HG02763 (cell line): Measurements from ENCODE around the gene EHBP1.

Experiments used
- ATAC-seq: cut with Tn5 transposase; IDR thresholded peaks from one replicate; pipeline ENCODE4 v1.9.1; 2021; ENCODE audit warnings: mild to moderate bottlenecking, moderate library complexity; ENCODE audit not compliant: unreplicated experiment

The EHBP1 gene

DNA sequence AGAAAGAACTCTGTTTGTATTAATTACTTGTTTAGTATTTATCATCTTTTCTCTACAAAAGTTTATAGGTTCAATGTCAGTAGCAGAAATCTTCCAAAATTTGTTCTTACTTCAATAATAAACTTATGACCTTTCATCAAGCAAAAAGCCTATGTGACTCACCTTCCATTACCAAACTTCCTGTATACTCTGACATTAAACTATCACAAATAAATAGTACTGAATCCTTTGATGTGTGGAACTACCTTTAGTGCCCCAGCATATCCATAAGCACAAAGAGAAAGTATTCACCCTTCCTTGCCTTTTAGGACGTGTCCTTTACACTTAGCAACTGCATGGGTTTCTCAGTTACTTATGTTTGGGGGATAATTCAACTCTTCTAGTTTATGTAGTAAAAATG, 166.0 kb downstream of the EHBP1 start:
- no peak for ATAC-seq

DNA sequence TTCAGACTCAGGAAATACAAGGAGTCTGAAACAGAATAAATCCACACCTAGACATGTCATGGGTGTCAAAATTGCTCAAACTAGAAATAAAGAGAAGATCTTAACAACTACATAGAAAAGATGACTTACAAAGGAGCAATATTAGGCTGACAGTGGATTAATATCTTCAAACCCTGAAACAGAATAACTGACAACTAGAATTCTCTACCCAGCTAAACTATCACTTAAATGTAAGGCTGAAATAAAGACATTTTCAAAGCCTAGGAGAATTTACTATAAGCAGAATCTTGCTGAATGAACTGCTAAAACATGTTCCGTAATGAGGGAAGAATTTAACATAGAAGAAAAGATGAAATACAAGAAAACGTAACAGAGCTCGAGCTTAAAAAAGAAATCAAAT, 168.1 kb downstream of the EHBP1 start:
- no peak for ATAC-seq

DNA sequence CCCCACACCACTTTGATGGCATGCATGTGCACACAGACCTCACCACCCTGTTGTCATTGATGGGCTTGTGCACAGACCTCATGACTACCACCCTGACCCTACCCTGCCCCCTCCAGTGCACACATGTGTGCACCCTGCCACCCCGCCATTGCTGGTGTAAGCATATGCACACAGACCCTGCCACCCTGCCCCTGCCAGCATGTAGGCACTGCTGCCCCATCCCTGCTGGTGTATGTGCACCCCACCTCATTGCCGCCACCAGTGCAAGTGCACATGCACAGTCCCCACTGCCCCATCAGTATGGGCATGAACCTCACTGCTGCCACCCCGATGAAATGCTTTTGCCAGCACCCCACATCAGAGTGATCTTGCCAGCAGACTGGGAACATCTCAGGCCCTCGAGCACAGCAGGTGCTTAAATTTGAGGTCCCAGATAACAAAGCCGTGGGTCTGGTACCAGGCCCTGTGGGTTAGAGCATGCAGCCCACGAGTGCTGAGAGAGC, 169.4 kb downstream of the EHBP1 start:
- ATAC-seq = no peak

DNA sequence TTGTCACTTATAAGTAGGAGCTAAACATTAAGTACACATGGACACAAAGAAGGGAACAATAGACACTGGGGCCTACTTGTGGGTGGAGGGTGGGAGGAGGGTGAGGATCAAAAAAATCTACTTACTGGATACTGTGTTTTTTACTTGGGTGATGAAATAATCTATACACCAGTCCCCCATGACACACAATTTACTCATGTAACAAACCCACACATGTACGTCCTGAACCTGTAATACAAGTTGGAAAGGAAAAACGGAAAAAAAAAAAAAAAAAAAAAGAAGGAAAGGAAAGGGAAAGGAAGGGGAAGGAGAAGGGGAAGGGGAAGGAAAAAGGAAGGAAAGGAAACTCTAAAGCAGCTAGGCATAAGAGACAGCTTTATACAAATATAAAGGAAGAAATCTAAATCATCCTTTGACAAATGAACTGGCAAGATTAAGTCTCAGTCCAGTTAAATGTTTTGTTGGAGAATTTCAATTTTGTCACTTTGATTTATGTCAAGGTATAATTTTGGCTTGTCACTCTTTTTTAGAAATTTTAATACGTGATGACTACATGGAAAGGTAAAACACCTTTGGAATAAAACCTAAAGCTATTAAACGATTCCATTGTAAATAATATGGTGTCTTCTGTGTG, 175.8 kb downstream of the EHBP1 start:
- ATAC-seq = no peak

DNA sequence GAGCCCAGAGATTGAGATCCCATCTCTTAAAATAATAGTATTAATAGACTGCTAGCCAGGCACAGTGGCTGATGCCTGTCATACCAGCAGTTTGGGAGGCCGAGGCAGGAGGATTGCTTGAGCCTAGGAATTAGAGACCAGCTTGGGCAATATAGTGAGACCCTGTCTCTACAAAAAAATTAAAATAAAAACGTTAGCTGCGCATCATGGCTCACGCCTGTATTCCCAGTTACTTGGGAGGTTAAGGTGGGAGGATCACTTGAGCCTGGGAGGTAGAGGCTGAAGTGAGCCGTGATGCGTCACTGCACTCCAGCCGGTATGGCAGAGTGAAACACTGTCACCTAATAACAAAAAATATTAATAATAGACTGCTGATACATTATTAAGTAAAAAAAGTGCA, 178.1 kb downstream of the EHBP1 start:
- ATAC-seq = no peak

DNA sequence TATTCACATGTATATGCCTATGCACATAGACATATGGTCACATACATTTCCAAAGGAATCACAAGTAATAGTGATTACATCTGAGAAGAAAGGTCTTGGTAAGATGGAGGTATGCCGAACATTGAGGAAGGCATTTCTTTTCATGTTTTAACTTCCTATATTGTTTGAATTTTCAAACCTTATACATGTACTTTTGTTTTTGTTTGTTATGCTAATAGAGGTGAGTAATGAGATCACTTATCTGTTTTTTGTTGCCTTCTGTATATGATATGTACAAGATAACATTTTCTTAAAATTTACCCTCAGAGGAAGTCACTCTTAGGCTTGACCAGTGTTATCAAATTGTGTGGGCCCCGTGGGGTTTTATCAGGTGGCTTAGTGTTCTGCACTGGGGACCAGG, 178.6 kb downstream of the EHBP1 start:
- no peak for ATAC-seq

DNA sequence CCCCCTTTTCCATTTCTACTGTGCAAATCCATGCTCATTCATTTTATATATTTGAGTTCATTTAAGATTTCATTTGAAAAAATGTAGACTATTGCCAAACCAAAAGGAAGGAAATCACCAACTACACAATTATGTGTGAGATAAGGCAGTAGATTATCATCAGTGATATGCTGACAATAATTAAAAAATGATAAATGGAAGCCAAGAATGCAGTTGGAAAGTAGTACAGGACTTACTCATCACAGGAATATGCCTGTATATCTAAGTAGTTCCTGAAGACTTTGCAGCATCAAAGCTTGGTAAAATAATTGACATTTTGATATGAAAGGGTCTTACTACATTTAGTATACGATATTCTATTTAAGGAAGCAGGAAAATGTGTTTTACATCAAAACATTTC, 179.0 kb downstream of the EHBP1 start:
- ATAC-seq = no peak

DNA sequence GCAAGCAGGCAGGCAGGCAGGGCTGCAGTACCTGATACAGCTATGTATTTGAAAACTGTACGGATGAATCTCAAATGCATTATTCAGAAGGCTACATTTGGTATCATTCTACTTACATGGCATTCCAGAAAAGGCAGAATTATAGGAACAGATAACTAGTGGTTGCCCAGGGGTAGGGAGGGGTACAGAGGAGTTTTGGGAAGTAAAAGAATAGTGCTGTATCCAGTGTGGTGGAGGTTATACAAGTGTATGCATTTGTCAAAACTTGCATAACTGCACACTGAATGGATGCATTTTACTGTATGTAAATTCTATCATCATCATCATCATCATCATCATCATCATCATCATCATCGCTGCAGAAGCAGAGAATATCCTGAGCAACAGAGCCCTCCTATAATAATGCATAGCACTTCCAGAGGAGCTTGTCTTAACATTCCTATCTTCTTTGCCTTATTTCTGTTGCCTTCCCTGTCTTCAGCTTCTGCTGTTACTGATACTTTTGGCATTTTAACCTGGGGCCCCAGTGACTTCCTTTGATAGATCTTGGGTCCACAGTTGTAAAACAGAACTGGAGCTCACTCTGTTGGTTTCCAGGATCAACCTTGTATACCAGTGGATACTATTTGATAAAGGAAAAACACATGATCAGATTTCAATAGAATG, 189.6 kb downstream of the EHBP1 start:
- no peak for ATAC-seq

DNA sequence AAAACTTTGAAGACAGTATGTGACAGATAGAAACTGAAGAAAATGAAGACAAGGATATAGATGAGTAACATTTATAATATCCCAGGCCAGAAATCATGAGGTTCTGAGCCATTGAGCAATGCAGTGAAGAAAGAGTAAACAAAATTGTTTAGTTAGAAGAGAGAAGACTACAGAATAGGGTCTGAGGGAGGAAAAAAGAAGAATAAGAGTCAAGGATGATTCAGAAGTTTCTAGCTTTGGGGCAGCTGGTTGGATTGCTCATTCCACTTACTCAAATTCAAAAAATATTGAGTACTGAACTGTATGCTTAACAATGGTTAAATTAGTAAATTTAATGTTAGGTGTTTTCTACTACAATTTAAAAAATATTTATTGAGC, 190.1 kb downstream of the EHBP1 start:
- no peak for ATAC-seq

DNA sequence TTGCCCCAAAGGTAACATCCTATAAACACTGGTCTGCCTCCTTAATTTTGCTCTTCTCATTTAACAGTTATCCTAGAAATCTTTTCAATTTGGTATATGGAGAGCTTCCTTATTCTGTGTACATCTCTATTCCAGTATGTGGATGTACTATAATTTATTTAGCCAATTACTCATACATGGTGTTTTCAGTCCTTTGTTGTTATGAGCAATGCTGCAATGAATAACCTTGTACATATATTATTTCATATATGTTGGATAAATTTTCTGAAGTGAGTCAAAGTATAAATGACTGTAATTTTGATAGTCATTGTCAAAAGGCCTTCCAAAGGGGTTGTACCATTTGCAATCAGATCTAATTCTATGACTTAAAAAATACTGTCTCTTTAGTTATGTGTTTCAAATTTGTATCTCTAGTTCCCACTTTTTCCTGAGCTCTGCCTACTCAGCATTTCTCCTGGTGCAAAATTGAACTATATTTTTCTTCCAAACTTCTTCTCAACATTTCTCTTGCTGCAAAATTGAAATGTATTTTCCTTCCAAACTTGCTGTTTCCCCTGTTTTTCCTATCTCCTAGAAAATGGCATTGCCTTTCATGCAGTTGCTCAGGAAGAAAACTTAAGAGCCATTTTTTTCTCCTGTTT, 191.8 kb downstream of the EHBP1 start:
- ATAC-seq = no peak

DNA sequence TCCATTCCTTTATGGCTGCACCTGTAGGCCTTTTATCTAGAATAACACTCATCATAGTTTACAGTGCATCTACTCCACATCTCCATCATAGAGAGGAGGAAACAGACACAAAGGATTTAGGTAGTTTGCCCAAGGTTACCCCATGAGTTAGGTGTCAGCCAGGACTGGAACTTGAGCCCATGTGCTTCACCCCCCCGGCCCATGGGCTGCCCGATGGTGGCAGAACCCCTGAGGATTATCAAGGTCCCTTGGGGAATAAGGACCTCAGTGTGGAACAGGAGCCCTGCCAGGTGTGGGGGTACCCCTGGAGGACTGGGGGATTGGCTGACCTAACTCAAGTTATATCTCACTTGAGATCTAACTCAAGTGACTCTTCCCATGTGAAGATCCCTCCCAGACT, 198.8 kb downstream of the EHBP1 start:
- no peak for ATAC-seq

DNA sequence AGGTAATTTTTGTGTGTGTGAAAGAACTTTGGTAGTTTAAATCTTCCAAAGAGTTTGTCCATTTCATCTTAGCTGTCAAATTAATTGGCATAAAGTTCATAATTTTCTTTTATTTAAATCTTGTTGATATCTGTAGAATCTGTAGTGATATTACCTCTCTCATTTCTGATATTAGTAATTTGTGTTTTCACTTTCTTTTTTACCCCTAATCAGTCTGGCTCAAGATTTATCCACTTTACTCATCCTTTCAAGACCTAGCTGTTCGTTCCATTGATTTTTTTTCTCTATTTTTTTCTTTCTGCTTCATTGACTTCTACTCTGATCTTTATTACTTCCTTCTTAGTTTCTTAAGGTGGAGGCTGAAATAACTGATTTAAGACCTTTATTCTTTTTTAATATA, 202.6 kb downstream of the EHBP1 start:
- no peak for ATAC-seq

DNA sequence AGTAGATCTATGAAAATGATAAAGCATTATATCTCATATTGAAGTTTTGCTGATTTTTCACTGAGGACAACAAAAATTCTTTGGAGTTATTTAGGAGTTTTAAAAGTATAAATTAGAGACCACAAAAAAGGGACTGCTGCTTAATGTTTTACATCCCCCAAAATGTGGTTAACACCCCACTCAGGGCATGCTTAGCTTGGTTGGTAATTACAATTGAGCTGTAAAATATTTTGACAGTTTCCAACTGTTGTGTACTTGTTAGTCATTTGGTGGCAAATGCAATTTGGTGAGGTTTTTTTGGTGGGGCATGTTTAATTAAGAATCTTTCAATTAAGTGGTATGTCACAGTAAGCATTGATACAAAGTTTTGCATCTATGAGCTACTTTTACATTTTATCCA, 207.8 kb downstream of the EHBP1 start:
- no peak for ATAC-seq

DNA sequence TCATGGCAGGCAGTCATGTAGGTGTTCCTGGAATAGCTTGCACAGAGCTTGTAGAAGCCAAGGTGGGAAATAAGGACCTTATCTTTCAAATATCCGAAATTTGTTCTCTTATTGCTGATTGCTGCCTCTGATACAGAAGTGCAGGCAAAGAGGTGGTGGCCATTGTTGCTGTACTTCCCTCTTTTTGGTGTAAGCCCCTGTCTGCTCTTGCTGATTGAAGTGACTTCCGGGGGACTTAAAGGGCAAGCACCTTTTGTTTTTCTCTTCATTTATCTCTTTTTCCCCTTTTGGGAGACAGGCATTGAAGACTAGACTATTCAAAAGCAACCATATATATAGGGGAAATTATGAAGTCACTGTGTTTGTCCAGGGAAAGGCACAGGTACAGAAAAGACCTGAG, 213.5 kb downstream of the EHBP1 start:
- no peak for ATAC-seq

DNA sequence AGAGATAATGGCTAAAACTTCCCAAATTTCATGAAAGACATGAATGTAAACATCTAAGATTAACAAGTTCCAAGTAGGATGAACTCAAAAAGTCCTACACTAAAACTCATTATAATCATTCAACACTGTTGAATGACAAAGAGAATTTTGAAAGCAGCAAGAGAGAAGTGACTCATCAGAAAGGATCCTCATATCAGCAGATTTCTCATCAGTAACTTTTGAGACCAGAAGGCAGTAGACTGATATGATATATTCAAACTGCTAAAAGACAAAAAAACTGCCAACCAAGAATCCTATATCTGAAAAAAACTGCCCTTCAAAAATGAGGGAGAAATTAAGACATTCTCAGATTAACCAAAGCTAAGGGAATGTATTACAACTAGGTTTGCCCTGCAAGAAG, 214.6 kb downstream of the EHBP1 start:
- ATAC-seq = no peak

DNA sequence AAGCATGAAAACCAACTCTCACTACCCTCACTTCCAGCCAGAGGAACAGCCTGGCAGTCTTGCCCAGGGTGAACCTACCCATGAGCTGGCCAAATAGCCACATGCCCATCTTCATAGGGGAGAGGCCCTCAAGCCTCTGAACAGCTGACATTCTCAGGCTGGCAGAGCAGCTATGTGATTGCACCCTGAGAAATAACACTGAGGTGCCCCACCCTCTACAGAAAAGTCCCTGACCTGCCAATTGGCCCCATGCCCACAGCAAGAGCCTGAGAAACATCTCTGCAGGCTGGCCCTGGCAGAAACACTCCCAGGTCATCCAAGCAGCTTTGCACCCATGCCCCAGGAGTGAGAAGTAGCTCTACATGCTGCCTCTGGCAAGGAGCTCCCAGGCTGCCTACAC, 217.7 kb downstream of the EHBP1 start:
- ATAC-seq = no peak

DNA sequence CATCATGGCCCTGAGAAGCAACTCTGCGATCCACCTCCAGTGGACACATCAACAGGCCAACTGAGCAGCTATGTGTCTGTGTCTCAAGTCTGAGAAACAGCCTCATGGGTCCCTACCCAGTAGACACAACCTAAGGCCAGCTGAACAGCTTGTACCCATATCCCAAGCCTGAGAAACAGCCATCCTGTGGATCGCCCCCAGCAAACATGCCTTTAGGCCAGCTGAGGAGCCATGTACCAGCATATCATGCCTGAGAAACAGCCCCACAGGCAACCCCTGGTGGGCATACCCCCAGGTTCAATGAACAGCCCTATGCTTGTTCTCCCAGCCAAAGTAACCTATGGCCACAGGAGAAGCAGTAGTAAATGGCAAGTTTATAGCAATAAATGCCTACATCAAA, 218.4 kb downstream of the EHBP1 start:
- ATAC-seq = no peak

DNA sequence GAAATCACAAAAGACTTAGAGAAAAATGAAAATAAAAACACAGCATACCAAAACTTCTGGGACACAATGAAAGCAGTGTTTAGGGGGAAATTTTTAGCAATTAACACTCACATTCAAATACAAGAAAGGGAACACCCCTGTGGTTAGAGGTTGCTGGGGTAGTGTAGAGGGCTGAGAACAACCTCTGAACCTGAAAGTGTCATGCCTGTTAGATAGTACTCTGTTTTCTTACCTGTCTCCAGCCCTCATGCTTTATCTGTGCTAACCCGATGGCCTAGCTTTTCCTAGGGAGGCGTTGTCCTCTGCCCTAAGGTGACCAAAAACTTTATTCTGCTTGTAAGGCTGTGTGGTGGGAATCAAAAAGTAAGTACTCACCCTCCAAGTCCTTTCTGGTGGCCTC, 222.5 kb downstream of the EHBP1 start:
- no peak for ATAC-seq

DNA sequence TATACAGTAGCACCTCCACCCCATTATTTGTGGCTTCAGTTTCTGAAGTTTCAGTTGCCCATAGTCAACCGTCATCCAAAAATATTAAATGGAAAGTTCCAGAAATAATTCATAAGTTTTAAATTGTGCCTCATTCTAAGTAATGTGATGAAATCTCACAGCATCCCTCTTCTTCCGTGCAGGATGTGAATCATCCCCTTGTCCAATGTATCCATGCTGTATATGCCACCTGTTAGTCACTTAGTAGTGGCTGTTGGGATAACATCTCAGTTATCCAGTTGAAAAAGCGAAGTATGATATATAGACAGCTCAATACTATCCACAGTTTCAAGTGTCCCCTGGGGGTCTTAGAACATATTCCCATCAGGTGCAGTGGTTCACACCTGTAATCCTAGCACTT, 226.0 kb downstream of the EHBP1 start:
- no peak for ATAC-seq

DNA sequence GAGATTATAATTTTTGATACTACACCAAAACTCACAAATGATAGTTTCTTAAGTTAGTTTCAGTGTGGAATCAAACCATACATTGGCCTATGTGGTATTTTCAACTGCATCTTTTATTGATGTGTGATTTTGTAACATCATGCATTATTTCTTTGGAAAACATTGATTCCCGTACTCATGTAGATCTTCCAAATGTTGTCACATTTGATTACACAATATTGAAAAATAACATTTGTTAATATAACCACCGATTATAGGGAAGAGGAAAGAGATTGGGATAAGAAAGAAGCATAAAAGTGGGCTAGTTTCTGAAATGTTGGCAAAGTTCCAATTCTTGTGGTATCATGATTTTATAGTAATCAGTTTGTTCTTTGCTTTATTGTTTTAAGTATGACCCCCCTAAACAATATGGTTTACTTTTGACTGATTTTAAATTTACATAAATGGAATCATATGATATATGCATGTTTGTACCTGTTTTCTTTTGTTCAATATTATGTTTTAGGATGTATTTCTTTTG, 227.9 kb downstream of the EHBP1 start:
- ATAC-seq = no peak

DNA sequence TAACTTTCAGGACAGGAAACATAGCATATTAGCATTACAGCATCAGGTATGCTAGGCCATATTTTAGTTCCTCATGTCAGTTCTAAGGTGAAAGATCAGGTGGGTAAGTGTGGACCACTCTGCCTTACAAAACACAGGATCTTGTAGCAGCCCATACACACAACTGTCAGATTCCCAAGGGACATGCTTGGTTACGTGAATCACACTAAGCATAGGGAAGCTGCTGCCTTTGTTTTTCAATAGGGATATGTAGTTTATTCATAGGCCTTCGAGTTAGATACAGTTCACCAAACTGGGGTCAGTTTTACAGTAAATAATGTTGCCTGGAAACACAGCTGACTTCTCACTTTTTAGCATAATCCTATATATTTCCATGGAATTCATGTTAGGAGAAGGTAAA, 229.0 kb downstream of the EHBP1 start:
- ATAC-seq = no peak

DNA sequence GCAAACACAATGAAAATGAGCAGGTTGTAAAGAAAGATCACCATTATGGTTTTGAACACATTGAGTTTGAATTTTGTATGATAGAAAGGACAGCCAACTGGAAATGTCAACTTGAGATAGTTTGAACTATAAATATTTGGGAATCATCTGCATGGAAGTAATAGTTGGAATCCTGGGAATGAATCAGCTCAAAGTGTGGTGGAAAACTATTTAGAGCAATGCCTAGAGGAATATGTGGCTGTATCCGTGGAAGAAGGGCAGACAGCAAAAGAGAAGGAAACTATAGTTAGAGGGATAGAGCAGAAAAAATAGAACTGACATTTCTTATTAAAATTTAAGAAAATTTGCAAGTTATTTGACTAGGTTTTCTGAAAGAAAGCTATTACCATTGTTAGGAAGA, 232.6 kb downstream of the EHBP1 start:
- no peak for ATAC-seq
